Activated CD4-positive, alpha-beta T cell treated with anti-CD3 and anti-CD28 coated beads, Interleukin-2, amount 10 ng/mL, durations not matched to agents 7 days and 5 days (primary cell): ENCODE data around the gene ZNF326. TPM values are rescaled to one million over a fixed set of nuclear protein-coding genes. Genes with fewer than 3 reads are reported as not detected.
"Not testable (repeated sequence)": the region's sequence is repeated elsewhere in the genome, so short reads cannot be mapped to it uniquely, and the experiment has no call there.

Experiments
- CTCF ChIA-PET: fragments of 350-600 bp; sonication (Branson Sonifier 250); formaldehyde crosslinking; loops from one replicate; lab custom pipeline; 2021; ENCODE audit warnings: antibody characterized with exemption; lab: Charles Lee
- POLR2A ChIA-PET: fragments of 350-600 bp; sonication (Branson Sonifier 250); formaldehyde crosslinking; loops from one replicate; lab custom pipeline; 2021; ENCODE audit warnings: antibody characterized with exemption; lab: Charles Lee
- DNase-seq: peaks from one replicate; pipeline ENCODE4 v3.0.0-alpha.2; 2020
- H3K27ac Mint-ChIP-seq: one replicate; pipeline ENCODE4 v1.8.0; 2021; ENCODE audit warnings: mild to moderate bottlenecking, moderate library complexity, mixed read lengths
- H3K27me3 Mint-ChIP-seq: one replicate; pipeline ENCODE4 v1.8.0; 2021; ENCODE audit warnings: mixed read lengths
- H3K36me3 Mint-ChIP-seq: one replicate; pipeline ENCODE4 v1.8.0; 2021; ENCODE audit warnings: low read depth, mixed read lengths
- H3K4me1 Mint-ChIP-seq: one replicate; pipeline ENCODE4 v1.8.0; 2021; ENCODE audit warnings: mixed read lengths
- H3K4me3 Mint-ChIP-seq: one replicate; pipeline ENCODE4 v1.8.0; 2021; ENCODE audit warnings: mild to moderate bottlenecking, moderate library complexity, mixed read lengths
- H3K9me3 Mint-ChIP-seq: one replicate; pipeline ENCODE4 v1.8.0; 2021; ENCODE audit warnings: mixed read lengths
- total RNA-seq, 2 experiments: library from RNA; stranded (reverse); gene quantifications; one replicate each; pipeline ENCODE4 v1.2.3, GENCODE V29; 2021

Gene ZNF326
- total RNA-seq, 2 experiments from 2014 or later = 16.6 to 18.5 TPM

- no peaks in the 10 kb centered on the region for H3K9me3 Mint-ChIP-seq
- no peak overlapping the region for H3K4me3 Mint-ChIP-seq
- H3K27me3 Mint-ChIP-seq = no peaks in the 10 kb centered on the region
- H3K27ac Mint-ChIP-seq = no peak overlapping the region
- DNase-seq = no peak
- no peaks in the 10 kb centered on the region for H3K4me1 Mint-ChIP-seq
- CTCF ChIA-PET = no interaction called here
- POLR2A ChIA-PET = no interaction called here
- peaks cover 54% of the 10 kb centered on the region for H3K36me3 Mint-ChIP-seq
Observed at GRCh38 chr1:90012300-90012699, 17.4 kb downstream of the ZNF326 start.

DNA sequence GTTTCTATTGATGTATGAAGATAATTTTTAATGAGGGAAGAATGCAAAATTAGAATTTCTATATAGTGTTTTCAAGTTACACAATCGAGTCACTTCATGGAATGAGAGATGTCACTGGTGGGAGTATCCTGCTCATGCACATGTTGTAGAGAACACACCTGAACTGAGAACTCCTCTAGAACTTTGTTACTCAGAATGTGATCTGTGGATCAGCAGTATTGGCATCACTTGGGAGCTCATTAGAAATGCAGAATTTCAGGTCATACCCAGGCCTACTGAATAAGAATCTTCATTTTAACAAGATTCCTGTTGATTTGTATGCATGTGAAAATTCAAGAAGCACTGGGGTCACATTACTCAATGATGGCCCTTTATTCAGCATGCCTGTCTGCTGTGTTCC lies 28.8 kb downstream of the ZNF326 start:
- ChIA-PET POLR2A (no interaction called here), CTCF (no interaction called here)
- DNase-seq = no peak
- Mint-ChIP-seq H3K4me1 (no peaks in the 10 kb centered on the region), H3K27ac (no peak overlapping the region), H3K4me3 (no peak overlapping the region), H3K9me3 (peaks cover 28% of the 10 kb centered on the region), H3K27me3 (no peaks in the 10 kb centered on the region), H3K36me3 (peaks cover 84% of the 10 kb centered on the region)

DNA sequence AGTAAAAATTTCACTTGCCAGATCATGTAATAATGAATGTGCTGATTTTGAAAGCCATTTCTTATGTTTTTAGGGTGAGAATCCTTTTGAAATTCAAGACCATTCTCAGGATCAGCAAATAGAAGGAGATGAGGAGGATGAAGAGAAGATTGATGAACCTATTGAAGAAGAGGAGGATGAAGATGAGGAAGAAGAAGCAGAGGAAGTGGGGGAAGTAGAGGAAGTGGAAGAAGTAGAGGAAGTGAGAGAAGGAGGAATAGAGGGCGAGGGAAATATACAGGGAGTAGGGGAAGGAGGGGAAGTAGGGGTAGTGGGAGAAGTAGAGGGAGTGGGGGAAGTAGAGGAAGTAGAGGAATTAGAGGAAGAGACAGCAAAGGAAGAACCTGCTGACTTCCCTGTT lies 32.4 kb downstream of the ZNF326 start:
- H3K27me3 Mint-ChIP-seq = no peaks in the 10 kb centered on the region
- CTCF ChIA-PET = no interaction called here
- POLR2A ChIA-PET = no interaction called here

DNA sequence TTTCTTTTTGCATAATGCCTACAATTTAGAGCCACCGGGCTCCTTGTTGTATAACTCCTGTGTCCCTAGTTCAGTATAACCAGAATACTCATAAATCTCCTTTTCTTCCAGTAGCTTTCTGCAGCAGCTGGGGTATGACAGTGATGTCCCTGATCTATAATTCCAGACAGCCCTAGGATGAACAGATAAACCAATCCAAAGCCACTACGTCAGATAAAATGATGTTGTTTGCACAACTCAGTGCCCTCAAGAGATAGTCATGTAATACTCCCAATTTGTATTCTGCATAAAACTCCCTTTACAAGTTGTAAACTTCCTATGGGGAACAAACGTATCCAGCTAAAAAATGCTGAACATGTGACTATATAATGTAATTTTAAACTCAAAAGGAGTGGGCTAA lies 44.7 kb downstream of the ZNF326 start:
- Mint-ChIP-seq H3K27me3 (no peaks in the 10 kb centered on the region), H3K9me3 (no peaks in the 10 kb centered on the region), H3K27ac (no peak overlapping the region), H3K4me3 (no peak overlapping the region), H3K4me1 (no peaks in the 10 kb centered on the region), H3K36me3 (no peaks in the 10 kb centered on the region)
- POLR2A ChIA-PET = no interaction called here
- DNase-seq = no peak
- CTCF ChIA-PET = no interaction called here

More for the DNA sequence above, 32.4 kb downstream of the ZNF326 start:
- Mint-ChIP-seq H3K4me3 (no peak overlapping the region), H3K36me3 (peaks cover 65% of the 10 kb centered on the region), H3K9me3 (peaks cover 22% of the 10 kb centered on the region), H3K4me1 (no peaks in the 10 kb centered on the region), H3K27ac (no peak overlapping the region)
- no peak for DNase-seq

- no peaks in the 10 kb centered on the region for H3K9me3 Mint-ChIP-seq
- POLR2A ChIA-PET = no interaction called here
- no peaks in the 10 kb centered on the region for H3K36me3 Mint-ChIP-seq
- no peak overlapping the region for H3K27ac Mint-ChIP-seq
- H3K4me3 Mint-ChIP-seq = no peak overlapping the region
- CTCF ChIA-PET = no interaction called here
- no peaks in the 10 kb centered on the region for H3K4me1 Mint-ChIP-seq
- H3K27me3 Mint-ChIP-seq = peaks cover 3% of the 10 kb centered on the region
- DNase-seq = no peak
Observed at GRCh38 chr1:90043586-90043985, 48.7 kb downstream of the ZNF326 start.

- Mint-ChIP-seq H3K9me3 (no peaks in the 10 kb centered on the region), H3K36me3 (no peaks in the 10 kb centered on the region), H3K27ac (no peak overlapping the region), H3K4me1 (no peaks in the 10 kb centered on the region), H3K27me3 (peaks cover 3% of the 10 kb centered on the region), H3K4me3 (no peak overlapping the region)
- no peak for DNase-seq
- ChIA-PET POLR2A (no interaction called here), CTCF (no interaction called here)
Observed at GRCh38 chr1:90044346-90044745, 49.4 kb downstream of the ZNF326 start.

GRCh38 chr1:90045853-90046563 lies 51.1 kb downstream of the ZNF326 start:
- H3K27me3 Mint-ChIP-seq = peaks cover 3% of the 10 kb centered on the region
- no peaks in the 10 kb centered on the region for H3K4me1 Mint-ChIP-seq
- no peak overlapping the region for H3K27ac Mint-ChIP-seq
- peak; percentile 16 for DNase-seq
- H3K36me3 Mint-ChIP-seq = no peaks in the 10 kb centered on the region
- no peaks in the 10 kb centered on the region for H3K9me3 Mint-ChIP-seq
- ChIA-PET CTCF (no interaction called here), POLR2A (no interaction called here)
- H3K4me3 Mint-ChIP-seq = no peak overlapping the region

DNA sequence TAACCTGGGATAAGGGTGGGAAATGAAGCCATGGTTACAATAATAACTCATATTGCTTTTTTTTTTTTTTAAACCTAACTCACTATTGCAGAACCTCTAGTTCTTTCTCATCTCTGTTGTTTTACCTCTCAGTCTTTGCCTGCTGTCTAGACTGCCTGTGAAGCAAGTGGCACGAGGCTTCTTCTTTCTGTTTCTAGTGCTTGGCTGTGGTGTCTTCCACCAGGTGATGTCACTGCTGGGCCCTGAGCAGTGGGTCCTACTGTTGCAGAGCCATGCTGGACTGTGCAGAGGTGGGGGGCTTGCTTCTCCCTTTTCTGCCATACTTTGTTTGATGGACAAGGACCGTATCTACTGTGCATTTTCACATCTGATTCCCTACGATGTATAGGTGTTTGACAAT lies 51.7 kb downstream of the ZNF326 start:
- Mint-ChIP-seq H3K4me3 (no peak overlapping the region), H3K27ac (no peak overlapping the region), H3K4me1 (no peaks in the 10 kb centered on the region), H3K36me3 (no peaks in the 10 kb centered on the region), H3K27me3 (peaks cover 7% of the 10 kb centered on the region), H3K9me3 (no peaks in the 10 kb centered on the region)
- CTCF ChIA-PET = no interaction called here
- no peak for DNase-seq
- POLR2A ChIA-PET = no interaction called here

DNA sequence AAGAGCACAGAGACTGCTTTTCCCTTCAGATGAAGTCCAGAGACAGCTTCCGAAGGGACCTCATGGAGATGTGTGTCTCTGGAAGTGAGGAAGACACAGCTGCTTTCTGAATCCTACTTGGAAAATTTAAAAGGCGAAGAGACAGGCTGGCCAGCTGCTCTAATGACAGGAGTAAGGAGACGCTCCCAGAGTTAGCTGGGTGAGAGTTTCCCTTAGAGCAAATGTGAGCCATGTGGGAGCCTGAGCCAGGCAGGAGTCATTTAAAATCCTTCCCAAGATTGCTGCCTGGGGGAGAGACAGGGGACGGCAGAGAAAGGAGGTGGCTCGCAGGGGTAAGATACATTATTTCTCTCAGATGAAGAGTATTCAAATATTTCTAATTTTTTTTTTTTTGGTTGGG lies 53.1 kb downstream of the ZNF326 start:
- Mint-ChIP-seq H3K4me3 (no peak overlapping the region), H3K36me3 (no peaks in the 10 kb centered on the region), H3K27ac (no peak overlapping the region), H3K27me3 (peaks cover 10% of the 10 kb centered on the region), H3K9me3 (no peaks in the 10 kb centered on the region), H3K4me1 (no peaks in the 10 kb centered on the region)
- ChIA-PET POLR2A (no interaction called here), CTCF (no interaction called here)
- DNase-seq = no peak

DNA sequence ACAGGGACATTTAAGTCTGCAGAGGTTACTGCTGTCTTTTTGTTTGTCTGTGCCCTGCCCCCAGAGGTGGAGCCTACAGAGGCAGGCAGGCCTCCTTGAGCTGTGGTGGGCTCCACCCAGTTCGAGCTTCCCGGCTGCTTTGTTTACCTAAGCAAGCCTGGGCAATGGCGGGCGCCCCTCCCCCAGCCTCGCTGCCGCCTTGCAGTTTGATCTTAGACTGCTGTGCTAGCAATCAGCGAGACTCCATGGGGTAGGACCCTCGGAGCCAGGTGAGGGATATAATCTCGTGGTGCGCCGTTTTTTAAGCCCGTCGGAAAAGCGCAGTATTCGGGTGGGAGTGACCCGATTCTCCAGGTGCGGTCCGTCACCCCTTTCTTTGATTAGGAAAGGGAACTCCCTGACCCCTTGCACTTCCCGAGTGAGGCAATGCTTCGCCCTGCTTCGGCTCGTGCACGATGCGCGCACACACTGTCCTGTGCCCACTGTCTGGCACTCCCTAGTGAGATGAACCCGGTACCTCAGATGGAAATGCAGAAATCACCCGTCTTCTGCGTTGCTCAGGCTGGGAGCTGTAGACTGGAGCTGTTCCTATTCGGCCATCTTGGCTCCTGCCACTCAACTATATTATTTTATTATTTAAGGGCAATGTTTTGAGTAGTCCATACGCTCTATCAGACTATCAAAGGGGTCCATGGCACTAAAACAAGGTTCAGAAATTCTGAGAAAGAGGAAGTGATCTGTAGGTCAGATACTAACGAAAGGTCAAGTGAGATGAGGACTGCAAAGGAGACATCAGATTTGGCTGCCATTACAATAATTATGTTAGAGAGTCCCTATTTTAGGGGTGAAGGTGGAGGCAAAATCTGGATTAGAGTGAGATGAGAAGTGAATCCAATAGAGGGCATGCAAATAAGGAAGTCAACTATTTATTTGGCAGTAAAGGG lies 68.1 kb downstream of the ZNF326 start:
- H3K4me1 Mint-ChIP-seq, H3K27ac Mint-ChIP-seq, H3K36me3 Mint-ChIP-seq, CTCF ChIA-PET, H3K9me3 Mint-ChIP-seq, DNase-seq, H3K4me3 Mint-ChIP-seq, POLR2A ChIA-PET: not testable (repeated sequence)
- peaks cover 18% of the 10 kb centered on the region for H3K27me3 Mint-ChIP-seq

DNA sequence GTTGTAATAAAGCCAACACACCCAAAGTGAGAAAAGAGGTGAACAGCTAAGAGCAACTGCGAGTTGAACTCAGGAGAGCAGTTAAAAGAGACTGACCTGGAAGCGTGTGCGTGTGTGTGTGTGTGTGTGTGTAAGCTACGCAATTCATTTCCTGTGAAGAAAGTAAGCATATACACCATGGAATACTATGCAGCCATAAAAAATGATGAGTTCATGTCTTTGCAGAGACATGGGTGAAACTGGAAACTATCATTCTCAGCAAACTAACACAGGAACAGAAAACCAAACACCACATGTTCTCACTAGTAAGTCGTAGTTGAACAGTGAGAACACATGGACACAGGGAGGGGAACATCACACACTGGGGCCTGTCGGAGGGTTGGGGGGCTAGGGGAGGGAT lies 69.2 kb downstream of the ZNF326 start:
- CTCF ChIA-PET, H3K36me3 Mint-ChIP-seq, H3K4me3 Mint-ChIP-seq, H3K4me1 Mint-ChIP-seq, DNase-seq, H3K9me3 Mint-ChIP-seq, H3K27ac Mint-ChIP-seq, POLR2A ChIA-PET: not testable (repeated sequence)
- H3K27me3 Mint-ChIP-seq = peaks cover 18% of the 10 kb centered on the region

GRCh38 chr1:90067194-90067931 lies 72.5 kb downstream of the ZNF326 start:
- Mint-ChIP-seq H3K27ac (no peak overlapping the region), H3K27me3 (peaks cover 21% of the 10 kb centered on the region), H3K36me3 (no peaks in the 10 kb centered on the region), H3K4me1 (no peaks in the 10 kb centered on the region), H3K4me3 (no peak overlapping the region), H3K9me3 (peaks cover 4% of the 10 kb centered on the region)
- no peak for DNase-seq
- CTCF ChIA-PET = no interaction called here
- POLR2A ChIA-PET = no interaction called here
